ENCODE results near the gene GALK1.
"Not testable (repeated sequence)": the region's sequence is repeated elsewhere in the genome, so short reads cannot be mapped to it uniquely, and the experiment has no call there.

GALK1 gene

GRCh38 chr17:75763613-75764416 lies 1.2 kb downstream of the GALK1 start:
- DNase-seq = no peak

- no peak for DNase-seq
Measured at GRCh38 chr17:75763269-75763607, 1.8 kb downstream of the GALK1 start.

GRCh38 chr17:75762513-75763268 lies 2.3 kb downstream of the GALK1 start:
- no peak for DNase-seq

DNA sequence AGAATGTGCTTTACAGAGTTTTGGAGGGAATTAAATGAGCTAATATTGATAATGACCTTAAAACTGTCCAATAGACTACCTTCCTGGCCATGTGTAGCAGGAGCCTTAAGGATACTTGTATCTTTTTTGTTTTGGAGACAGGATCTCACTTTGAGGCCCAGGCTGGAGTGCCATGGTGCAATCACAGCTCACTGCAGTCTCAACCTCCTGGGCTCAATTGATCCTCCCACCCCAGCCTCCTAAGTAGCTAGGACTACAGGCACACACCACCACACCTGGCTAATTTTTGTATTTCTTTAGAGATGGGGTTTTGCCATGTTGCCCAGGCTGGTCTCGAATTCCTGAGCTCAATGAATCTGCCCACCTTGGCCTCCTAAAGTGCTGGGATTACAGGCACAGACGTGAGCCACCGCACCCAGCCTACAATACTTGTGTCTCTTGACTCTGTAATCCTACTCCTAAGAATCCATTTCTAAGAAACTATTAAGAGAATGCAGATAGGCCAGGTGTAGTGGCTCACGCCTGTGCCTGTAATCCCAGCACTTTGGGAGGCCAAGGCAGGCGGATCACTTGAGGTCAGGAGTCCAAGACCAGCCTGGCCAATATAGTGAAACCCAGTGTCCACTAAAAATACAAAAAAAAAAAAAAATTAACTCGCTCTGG lies 4.9 kb downstream of the GALK1 start:
- not testable (repeated sequence) for DNase-seq

DNA sequence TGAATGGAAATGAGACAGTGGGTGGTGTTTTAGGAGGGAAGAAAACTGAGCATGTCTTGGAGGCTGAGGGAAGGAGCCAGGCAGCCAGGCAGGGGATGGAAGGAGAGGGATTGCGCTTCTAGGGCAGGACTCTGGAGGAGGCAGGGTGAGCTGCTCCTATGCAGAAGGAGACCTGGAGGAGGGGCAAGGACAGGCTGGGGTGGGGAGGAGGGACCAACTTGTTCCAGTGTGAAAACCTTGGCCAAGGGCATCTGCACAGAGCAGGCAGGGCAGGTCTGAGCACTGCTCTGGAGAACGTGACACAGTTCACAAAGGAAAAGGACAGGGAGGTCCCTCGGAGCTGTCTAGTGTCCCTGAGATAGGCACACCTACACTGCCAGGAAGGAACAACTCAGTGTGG lies 5.5 kb downstream of the GALK1 start:
- no peak for DNase-seq

DNA sequence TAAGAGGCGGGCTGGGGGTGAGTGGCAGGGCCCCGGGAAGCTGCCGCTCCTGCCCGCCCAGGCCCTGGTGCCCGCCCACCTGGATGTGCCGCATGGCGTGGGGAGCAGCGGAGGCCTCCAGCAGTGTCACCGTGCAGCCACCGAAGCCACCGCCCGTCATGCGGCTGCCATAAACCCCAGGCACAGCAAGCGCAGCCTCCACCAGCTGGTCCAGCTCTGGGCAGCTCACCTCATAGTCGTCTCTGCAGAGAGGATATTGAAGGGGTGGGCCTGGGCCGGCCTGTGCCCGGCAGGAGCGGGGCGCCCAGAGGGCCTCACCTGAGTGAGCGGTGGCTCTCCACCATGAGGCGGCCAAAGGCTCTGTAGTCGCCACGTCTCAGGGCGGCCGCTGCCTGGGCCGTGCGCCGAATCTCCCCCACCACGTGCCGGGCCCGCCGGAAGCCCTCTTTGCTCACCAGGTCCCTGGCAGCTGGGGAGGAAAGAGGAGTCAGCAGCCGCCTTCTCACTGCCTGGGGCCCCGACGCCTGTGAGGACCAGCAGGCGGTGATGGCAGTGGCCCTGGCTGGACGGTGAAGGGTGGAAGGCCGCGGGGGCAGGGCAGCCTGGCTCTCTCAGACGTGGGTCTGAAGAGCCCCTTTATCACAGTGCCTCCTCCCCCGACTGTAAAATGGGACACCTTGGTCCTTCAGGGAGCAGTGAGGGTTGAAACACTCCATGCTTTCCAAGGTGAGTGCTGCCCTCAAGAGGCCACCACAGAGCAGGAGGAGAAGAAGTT lies 6.7 kb downstream of the GALK1 start:
- DNase-seq = no peak

DNA sequence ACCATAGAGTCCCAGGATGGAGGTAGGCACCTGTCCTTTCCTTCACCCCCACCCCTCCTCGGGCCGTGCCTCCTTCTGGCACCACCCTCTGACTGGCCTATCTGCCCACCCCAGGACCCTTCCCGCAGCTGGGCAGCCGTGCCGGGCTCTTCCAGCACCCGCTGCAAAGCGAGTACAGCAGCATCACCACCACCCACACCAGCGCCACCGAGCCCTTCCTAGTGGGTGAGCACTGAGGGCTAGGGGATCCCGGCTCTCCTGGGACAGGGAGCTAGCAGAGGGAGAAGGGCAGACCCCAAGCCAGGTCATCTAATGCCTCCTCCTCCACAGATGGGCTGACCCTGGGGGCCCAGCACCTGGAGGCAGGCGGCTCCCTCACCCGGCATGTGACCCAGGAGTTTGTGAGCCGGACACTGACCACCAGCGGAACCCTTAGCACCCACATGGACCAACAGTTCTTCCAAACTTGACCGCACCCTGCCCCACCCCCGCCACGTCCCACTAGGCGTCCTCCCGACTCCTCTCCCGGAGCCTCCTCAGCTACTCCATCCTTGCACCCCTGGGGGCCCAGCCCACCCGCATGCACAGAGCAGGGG lies 7.8 kb downstream of the GALK1 start:
- DNase-seq = no peak

DNA sequence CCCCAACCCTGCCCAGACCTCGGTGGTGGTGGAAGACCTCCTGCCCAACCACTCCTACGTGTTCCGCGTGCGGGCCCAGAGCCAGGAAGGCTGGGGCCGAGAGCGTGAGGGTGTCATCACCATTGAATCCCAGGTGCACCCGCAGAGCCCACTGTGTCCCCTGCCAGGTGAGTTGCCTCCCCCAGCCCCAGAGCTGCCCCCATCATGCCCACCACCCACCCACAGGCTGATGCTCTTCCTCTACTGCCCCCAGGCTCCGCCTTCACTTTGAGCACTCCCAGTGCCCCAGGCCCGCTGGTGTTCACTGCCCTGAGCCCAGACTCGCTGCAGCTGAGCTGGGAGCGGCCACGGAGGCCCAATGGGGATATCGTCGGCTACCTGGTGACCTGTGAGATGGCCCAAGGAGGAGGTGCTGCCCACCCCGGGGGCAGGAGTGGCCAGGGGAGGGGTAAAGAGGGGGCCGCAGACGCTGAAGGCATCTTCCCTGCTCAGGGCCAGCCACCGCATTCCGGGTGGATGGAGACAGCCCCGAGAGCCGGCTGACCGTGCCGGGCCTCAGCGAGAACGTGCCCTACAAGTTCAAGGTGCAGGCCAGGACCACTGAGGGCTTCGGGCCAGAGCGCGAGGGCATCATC lies 8.4 kb downstream of the GALK1 start:
- no peak for DNase-seq

GRCh38 chr17:75755990-75756389 lies 9.0 kb downstream of the GALK1 start:
- no peak for DNase-seq

DNA sequence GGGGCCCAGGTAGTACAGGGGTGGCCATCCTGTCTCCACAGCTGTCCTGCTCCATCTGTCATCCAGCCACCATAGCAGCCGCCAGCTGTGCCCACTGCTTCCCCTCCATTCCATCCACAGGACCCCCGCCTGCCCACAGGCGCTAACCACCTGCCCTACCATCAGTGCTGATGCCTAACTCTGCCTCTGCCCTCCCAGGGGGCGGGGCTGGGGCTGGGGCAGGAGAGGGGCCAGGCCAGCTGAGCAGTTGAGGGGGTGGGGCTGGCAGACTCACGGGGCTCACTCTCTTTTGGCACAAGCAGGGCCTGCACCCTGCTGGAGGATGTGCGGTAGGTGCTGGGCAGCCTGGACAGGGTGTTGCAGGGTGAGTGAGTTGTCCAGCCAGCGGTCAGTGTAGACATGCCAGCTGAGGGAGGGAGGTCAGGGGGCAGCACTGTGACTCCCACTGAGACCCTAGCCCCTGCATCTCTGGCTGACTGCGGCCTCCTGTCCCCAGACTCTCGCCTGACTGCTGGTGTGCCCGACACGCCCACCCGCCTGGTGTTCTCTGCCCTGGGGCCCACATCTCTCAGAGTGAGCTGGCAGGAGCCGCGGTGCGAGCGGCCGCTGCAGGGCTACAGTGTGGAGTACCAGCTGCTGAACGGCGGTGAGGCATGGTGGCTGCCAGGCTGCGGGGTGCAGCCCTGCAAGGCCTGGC lies 9.6 kb downstream of the GALK1 start:
- no peak for DNase-seq

GRCh38 chr17:75754378-75755204 lies 10.4 kb downstream of the GALK1 start:
- DNase-seq = no peak

DNA sequence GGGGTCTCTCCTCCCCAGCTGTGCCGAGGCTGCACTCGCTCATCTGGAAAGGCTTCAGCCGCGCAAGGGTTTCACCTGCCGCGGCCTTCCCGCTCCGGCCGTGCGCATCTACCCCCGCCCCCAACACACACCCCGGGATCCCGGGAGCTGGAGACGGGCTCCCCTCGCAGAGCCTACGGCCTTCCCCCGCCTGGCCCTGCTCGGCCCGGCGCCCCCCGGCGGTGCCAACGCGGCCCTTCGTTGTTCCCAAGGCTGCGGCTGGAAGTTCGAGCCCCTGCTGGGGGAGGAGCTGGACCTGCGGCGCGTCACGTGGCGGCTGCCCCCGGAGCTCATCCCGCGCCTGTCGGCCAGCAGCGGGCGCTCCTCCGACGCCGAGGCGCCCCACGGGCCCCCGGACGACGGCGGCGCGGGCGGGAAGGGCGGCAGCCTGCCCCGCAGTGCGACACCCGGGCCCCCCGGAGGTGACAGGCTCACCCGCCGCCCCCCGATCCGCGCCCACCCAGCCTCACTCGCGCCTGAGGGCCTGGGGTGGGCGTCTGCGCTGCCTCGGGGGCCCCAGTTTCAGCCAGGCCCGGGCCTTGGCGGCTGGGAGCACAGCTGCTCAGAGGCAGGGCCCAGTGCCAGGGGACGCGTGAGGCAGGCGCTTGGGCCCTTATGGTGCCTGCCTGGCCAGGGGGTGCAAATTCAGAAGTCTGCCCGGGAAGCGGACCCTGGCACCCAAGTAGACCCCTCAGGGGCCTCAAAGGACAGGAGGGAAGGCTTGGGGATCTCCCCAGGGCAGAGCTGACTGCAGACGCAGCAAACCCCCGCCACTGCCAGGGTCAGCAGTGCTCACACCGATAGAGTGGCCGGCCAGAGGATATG lies 11.2 kb downstream of the GALK1 start:
- DNase-seq = peak; percentile 62

GRCh38 chr17:75752802-75753513 lies 12.0 kb downstream of the GALK1 start:
- no peak for DNase-seq

DNA sequence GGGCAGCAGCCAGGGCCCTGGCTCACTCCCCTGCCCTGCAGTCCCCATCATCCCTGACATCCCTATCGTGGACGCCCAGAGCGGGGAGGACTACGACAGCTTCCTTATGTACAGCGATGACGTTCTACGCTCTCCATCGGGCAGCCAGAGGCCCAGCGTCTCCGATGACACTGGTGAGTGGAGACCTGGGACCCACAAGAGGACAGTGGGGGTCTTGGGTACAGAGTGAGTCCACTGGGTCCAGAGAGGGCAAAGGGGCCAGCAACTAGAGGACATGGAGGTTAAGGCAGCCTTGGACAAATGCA lies 12.6 kb downstream of the GALK1 start:
- DNase-seq = no peak

DNA sequence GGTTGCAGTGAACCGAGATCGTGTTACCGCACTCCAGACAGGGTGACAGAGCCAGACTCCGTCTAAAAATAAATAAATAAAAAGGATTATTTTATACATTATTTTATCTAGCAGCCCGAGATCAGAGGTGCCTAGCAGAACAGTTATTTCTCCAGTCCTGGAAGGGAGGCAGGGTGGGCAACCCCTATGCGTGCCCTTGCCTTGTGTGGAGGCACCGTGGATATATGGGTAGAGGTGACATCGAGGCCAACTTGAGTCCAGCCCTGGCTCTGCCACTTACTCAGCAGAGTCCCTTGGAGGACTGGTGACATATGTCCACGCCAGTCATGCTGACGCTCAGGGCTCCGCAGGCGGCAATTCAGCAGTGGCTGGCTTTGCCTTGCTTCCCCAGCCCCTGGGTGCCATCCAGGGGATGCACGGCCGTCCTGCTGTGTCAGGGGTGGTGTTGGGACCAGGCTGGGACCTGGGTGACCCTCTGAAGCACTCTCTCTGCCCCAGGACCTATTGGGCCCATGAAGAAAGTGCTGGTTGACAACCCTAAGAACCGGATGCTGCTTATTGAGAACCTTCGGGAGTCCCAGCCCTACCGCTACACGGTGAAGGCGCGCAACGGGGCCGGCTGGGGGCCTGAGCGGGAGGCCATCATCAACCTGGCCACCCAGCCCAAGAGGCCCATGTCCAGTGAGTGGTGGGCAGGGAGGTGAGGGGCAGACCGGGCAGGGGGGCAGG lies 13.2 kb downstream of the GALK1 start:
- DNase-seq = no peak

DNA sequence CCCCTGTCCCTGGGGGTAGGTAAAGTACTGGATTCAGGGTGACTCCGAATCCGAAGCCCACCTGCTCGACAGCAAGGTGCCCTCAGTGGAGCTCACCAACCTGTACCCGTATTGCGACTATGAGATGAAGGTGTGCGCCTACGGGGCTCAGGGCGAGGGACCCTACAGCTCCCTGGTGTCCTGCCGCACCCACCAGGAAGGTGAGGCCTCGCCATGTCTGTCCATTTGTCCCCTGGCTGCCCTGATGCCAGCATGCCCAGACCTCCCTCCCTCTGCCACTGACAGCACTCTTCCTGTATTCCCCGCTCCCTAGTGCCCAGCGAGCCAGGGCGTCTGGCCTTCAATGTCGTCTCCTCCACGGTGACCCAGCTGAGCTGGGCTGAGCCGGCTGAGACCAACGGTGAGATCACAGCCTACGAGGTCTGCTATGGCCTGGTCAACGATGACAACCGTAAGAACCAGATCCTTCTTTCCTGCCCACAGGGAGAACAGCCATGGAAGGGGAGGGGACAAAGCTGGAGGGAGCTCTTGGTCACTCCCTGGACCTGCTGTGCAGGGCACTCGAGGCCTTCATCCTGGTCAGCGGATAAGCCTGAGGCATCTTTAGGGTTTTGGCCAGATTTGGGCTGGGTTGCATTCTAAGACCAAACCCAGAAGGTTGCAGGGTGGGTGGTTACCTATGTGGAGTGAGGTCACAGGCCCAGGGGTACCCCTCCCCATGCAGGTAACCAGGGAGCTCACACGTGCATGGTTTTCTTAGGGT lies 14.2 kb downstream of the GALK1 start:
- no peak for DNase-seq

DNA sequence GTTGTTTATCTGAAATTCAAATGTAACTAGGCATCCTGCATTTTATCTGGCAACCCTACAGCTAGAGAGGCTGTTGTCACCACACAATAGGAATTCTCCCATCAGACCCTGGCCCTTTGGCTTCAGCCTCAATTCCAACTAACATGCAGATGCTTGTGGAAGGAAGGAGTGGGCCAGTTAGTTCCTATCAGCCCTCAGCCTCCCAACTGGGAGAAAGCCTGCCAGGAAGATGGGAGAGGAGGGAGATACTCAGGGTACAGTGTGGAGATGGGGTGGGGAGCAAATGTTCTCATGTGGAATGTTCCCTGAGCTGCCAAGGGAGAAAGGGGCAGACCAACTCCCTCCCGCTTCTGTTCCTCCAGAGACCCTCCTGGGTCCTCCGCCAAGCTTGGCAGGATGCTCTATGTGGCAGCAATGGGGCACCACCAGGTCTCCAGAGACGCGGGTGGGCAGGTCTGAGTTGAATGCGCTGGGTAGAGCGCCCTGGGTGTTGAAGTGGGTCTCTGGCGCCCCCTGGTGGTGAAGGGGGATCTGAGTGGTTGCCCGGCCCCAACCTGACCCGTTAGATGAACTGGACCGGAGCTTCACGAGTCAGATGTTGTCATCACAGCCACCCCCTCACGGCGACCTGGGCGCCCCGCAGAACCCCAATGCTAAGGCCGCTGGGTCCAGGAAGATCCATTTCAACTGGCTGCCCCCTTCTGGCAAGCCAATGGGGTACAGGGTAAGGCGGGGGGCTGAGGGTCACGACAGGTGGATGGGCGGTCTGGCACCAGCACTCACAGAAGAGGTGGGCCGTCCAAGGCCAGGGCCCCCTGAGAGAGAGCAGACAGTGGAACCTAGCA lies 15.2 kb downstream of the GALK1 start:
- DNase-seq = peak; percentile 89

Measured in activated T-cell treated with anti-CD3 and anti-CD28 coated beads for 4 hours (primary cell).